HG02938 (cell line): ENCODE measurements around the gene SCRT2.
"Not testable (repeated sequence)": the region's sequence is repeated elsewhere in the genome, so short reads cannot be mapped to it uniquely, and the experiment has no call there.

Source experiments
- ATAC-seq: cut with Tn5 transposase; IDR thresholded peaks from one replicate; pipeline ENCODE4 v1.9.1; 2021; ENCODE audit warnings: mild to moderate bottlenecking, moderate library complexity; ENCODE audit not compliant: unreplicated experiment

Gene SCRT2

GRCh38 chr20:675453-676314 lies at the start of gene SCRT2:
Gene SCRT2 (minus strand): TSS chr20:675802. CDS start chr20:675601, 201 bp downstream.
- ATAC-seq = no peak

GRCh38 chr20:724797-725196 lies 49.2 kb upstream of the SCRT2 start:
- not testable (repeated sequence) for ATAC-seq

- no peak for ATAC-seq
These were observed 48.2 kb upstream of the SCRT2 start for GRCh38 chr20:723756-724155.

GRCh38 chr20:722822-723644 lies 47.4 kb upstream of the SCRT2 start:
- no peak for ATAC-seq

- ATAC-seq = no peak
These were observed 46.3 kb upstream of the SCRT2 start for GRCh38 chr20:721876-722275.

- no peak for ATAC-seq
These were observed 44.2 kb upstream of the SCRT2 start for GRCh38 chr20:719816-720215.

- ATAC-seq = no peak
These were observed 43.5 kb upstream of the SCRT2 start for GRCh38 chr20:719068-719467.

- no peak for ATAC-seq
These were observed 42.2 kb upstream of the SCRT2 start for GRCh38 chr20:717832-718231.

- no peak for ATAC-seq
These were observed 41.7 kb upstream of the SCRT2 start for GRCh38 chr20:717271-717670.

GRCh38 chr20:714453-714852 lies 38.9 kb upstream of the SCRT2 start:
- ATAC-seq = no peak

GRCh38 chr20:711576-711975 lies 36.0 kb upstream of the SCRT2 start:
- ATAC-seq = no peak

- no peak for ATAC-seq
These were observed 35.3 kb upstream of the SCRT2 start for GRCh38 chr20:710780-711450.

GRCh38 chr20:709991-710779 lies 34.6 kb upstream of the SCRT2 start:
- ATAC-seq = no peak

GRCh38 chr20:709423-709822 lies 33.8 kb upstream of the SCRT2 start:
- ATAC-seq = no peak

GRCh38 chr20:708956-709355 lies 33.4 kb upstream of the SCRT2 start:
- ATAC-seq = no peak

- ATAC-seq = no peak
These were observed 32.0 kb upstream of the SCRT2 start for GRCh38 chr20:707451-708110.

GRCh38 chr20:706366-706885 lies 30.8 kb upstream of the SCRT2 start:
- ATAC-seq = no peak

- ATAC-seq = no peak
These were observed 29.1 kb upstream of the SCRT2 start for GRCh38 chr20:704726-705125.

GRCh38 chr20:703426-703825 lies 27.8 kb upstream of the SCRT2 start:
- no peak for ATAC-seq

GRCh38 chr20:703006-703405 lies 27.4 kb upstream of the SCRT2 start:
- no peak for ATAC-seq
